Vagina (tissue), 2 donors: Measurements from ENCODE around the gene FAM111A.

Experiments
- POLR2A ChIP-seq, 2 donors: fragments of 450-650 bp; IDR thresholded peaks; one replicate each; pipeline ENCODE4 v1.6.1; 2017; ENCODE audit warnings: antibody characterized with exemption in 2 of 2, mild to moderate bottlenecking in 2 of 2, moderate library complexity in 2 of 2
- POLR2AphosphoS5 ChIP-seq, 2 donors: sonication (generic); formaldehyde crosslinking; IDR thresholded peaks; one replicate each; pipeline ENCODE4 v1.9.0; 2017; ENCODE audit warnings: antibody characterized with exemption in 2 of 2, mild to moderate bottlenecking in 2 of 2, low read depth in 1 of 2; ENCODE audit not compliant: insufficient read depth in 1 of 2
- TF ChIP-seq, protein P1 (sequence below), 3 experiments: fragments of 450-650 bp in 2 of 3; fragments of 200-600 bp in 1 of 3; sonication (generic) in 1 of 3; IDR thresholded peaks; one replicate each; pipeline ENCODE4 v1.5.1; 2017 to 2019; ENCODE audit warnings: antibody characterized with exemption in 3 of 3, mild to moderate bottlenecking in 2 of 3, moderate library complexity in 2 of 3

GRCh38 chr11:59158206-59159068, 15.8 kb downstream of the FAM111A start:
- TF ChIP-seq, protein P1, sequence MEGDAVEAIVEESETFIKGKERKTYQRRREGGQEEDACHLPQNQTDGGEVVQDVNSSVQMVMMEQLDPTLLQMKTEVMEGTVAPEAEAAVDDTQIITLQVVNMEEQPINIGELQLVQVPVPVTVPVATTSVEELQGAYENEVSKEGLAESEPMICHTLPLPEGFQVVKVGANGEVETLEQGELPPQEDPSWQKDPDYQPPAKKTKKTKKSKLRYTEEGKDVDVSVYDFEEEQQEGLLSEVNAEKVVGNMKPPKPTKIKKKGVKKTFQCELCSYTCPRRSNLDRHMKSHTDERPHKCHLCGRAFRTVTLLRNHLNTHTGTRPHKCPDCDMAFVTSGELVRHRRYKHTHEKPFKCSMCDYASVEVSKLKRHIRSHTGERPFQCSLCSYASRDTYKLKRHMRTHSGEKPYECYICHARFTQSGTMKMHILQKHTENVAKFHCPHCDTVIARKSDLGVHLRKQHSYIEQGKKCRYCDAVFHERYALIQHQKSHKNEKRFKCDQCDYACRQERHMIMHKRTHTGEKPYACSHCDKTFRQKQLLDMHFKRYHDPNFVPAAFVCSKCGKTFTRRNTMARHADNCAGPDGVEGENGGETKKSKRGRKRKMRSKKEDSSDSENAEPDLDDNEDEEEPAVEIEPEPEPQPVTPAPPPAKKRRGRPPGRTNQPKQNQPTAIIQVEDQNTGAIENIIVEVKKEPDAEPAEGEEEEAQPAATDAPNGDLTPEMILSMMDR (IDR thresholded peaks at IDR 0.05) = peak; percentile 35 to 79 (median 66)
- no peak for TF ChIP-seq POLR2A (IDR thresholded peaks at IDR 0.05)
- no peak for TF ChIP-seq POLR2AphosphoS5 (IDR thresholded peaks at IDR 0.05; ENCODE audit: insufficient read depth in 1 of 2, low read depth in 1 of 2)
